NCI-H2081 treated with DMSO at 0.1 percent for 48 hours (cell line): ENCODE measurements around the gene SHKBP1.
A peak's percentile ranks its signal among the peaks of the same experiment; 100 is the strongest.
"Not testable (repeated sequence)": the region's sequence is repeated elsewhere in the genome, so short reads cannot be mapped to it uniquely, and the experiment has no call there.

Experiments
- DNase-seq: peaks from one replicate; lab custom pipeline; 2025; lab: John Stamatoyannopoulos, UW

The SHKBP1 gene

DNA sequence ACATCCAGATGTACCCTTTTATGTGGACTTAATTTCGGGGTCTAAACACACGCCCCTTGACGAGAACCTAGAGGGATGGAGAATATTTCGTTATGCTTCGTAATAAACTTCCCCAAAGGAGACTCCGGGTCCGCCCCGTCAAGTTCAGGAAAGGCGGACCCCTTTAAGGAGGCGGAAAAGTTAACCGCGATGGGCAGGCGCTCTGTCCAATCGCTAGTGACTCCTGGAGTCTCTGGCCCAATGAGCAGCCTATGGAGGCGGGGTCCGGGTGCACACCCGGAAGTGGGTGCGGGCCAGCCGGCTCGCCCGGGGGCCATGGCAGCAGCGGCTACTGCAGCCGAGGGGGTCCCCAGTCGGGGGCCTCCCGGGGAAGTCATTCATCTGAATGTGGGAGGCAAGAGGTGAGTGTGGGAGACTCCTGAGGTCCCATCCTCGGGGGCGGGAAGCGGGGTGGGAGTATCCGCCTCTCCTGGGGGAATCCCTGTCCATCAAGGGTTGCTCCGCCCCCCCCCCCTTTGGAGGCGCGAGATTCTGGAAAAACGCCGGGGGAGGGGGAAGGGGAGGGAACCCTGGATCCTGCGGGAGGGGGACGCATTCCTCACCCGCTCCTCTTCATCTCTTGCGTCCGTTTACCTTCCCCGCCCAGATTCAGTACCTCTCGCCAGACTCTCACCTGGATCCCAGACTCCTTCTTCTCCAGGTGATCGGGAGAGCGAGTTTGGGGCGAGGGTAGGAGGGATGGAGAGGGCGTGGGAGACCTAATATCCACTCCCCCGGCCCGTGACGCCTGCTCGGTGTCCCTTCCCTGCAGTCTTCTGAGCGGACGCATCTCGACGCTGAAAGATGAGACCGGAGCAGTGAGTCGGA is at the start of gene SHKBP1:
Gene SHKBP1, plus strand, starts transcription at position 289 of the 867 bp plus-strand sequence. Its CDS starts 27 bp downstream, at position 316.
- peak; percentile 72 for DNase-seq

GRCh38 chr19:40528078-40528477 is 48.6 kb upstream of the SHKBP1 start:
- DNase-seq, result no peak

- DNase-seq, result no peak
These were observed 48.1 kb upstream of the SHKBP1 start for GRCh38 chr19:40528533-40529092.

- DNase-seq, result peak; percentile 50
These were observed 47.3 kb upstream of the SHKBP1 start for GRCh38 chr19:40529093-40529954.

GRCh38 chr19:40530091-40530901 is 46.4 kb upstream of the SHKBP1 start:
- DNase-seq, result no peak

DNA sequence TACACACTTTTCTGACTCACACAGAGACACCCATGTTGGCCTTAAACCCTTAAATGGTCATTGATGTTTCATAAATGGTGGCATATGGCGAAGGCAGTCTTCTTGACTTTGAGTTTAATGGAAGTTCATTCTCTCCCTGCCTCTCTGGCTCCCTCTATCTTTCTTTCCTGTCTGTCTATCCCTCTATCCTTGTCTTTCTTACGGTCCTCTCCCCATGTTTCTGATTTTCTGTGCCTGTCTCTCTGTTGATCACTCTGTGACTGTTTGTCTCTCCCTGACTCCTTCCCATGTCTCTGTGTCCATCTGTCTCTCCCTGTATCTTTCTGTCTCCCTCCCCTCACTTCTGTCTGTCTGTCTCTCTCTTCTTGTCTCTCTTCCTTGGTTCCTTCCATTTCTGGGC is 43.2 kb upstream of the SHKBP1 start:
- no peak for DNase-seq

- DNase-seq, result no peak
These were observed 42.5 kb upstream of the SHKBP1 start for GRCh38 chr19:40534148-40534547.

GRCh38 chr19:40539070-40539469 is 37.6 kb upstream of the SHKBP1 start:
- DNase-seq, result no peak

DNA sequence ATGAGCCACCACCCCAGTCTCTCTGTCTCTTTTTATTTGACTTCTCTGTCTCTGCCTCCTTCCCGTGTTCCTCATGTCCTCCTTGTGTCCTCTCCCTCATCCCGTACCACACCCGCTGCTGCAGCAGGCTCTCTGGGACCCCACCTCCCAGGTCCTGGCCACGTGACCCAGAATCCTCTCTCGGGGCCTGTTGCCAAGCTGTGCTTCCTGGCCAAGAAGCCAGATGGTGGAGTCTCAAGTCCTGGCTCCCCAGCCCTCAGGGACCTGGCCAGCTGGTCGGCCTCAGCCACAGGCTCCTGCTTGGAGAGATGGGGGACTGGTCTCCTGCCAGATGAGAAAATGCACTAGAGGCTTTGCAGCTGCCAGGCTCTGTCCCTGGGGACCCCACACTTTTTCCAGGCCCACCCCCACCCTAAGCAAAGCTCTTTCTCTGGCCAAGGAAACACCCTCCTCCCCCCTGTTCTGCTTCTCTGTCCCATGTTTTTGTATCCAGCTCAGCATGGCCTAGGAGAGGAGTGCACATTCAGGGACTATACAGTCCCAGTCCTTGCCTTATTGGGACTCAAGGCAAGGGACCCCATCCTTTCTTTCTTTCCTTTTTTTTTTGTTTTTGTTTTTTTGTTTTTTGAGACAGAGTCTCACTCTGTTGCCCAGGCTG is 34.3 kb upstream of the SHKBP1 start:
- no peak for DNase-seq

- no peak for DNase-seq
These were observed 33.6 kb upstream of the SHKBP1 start for GRCh38 chr19:40543029-40543597.

DNA sequence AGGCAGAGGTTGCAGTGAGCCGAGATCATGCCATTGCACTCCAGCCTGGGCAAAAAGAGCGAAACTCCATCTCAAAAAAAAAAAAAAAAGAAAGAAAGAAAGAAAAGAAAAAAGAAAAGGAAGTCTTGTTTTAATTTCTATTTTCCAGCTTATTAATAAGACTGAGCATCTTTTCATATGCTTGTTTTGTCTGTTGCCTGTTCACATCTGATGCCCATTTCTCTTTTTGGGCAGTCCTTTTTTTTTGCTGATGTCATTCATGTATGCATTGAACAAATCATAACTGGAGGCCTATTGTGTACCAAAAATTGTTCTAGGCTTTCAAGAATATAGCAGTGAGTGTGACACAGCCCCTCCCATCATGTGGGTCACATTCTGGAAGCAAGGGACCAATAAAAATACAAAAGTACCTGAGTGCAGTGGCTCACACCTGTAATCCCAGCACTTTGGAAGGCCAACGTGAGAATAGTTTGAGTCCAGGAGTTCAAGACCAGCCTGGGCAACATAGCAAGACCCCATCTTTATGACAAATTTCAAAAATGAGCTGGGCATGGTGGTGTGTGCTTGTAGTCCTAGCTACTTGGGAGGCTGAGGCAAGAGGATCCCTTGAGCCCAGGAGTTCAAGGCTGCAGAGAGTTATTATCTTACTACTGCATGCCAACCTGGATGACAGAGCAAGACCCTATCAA is 30.4 kb upstream of the SHKBP1 start:
- not testable (repeated sequence) for DNase-seq

DNA sequence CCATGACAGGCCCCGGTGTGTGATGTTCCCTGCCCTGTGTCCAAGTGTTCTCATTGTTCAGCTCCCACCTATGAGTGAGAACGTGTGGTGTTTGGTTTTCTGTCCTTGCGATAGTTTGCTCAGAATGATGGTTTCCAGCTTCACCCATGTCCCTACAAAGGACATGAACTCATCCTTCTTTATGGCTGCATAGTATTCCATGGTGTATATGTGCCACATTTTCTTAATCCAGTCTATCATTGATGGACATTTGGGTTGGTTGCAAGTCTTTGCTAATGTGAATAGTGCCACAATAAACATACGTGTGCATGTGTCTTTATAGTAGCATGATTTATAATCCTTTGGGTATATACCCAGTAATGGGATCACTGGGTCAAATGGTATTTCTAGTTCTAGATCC is 29.5 kb upstream of the SHKBP1 start:
- not testable (repeated sequence) for DNase-seq

- DNase-seq, result no peak
These were observed 28.8 kb upstream of the SHKBP1 start for GRCh38 chr19:40547836-40548235.

DNA sequence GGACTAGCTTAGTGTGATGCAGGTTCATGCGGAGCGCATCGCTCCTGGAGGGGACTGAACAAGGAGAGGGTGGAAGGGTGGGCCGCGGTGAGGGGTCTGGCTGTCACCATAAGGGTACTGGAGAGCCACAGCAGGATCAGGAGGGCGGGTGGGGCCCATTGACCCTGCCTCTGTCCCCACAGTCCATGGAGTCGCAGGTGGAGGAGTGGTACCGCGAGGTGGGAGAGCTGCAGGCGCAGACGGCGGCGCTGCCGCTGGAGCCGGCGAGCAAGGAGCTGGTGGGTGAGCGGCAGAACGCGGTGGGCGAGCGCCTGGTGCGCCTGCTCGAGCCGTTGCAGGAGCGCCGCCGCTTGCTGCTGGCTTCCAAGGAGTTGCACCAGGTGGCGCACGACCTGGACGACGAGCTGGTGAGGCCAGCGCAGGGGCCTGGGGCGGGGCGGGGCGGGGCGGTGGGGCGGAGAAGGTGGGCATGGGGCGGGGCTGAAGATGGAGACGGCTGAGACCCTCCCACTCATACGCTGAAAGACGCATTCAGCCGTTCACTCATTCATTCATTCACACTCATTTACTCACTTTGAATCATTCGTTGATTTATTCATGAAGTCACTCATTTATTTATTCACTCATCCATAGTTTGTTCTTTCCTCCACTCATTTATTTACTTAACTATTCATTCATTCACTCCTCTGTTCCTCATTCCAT is 27.5 kb upstream of the SHKBP1 start:
- no peak for DNase-seq

- no peak for DNase-seq
These were observed 25.7 kb upstream of the SHKBP1 start for GRCh38 chr19:40550951-40551350.

- DNase-seq, result no peak
These were observed 23.8 kb upstream of the SHKBP1 start for GRCh38 chr19:40552848-40553247.

GRCh38 chr19:40553885-40554857 is 22.5 kb upstream of the SHKBP1 start:
- DNase-seq, result no peak

DNA sequence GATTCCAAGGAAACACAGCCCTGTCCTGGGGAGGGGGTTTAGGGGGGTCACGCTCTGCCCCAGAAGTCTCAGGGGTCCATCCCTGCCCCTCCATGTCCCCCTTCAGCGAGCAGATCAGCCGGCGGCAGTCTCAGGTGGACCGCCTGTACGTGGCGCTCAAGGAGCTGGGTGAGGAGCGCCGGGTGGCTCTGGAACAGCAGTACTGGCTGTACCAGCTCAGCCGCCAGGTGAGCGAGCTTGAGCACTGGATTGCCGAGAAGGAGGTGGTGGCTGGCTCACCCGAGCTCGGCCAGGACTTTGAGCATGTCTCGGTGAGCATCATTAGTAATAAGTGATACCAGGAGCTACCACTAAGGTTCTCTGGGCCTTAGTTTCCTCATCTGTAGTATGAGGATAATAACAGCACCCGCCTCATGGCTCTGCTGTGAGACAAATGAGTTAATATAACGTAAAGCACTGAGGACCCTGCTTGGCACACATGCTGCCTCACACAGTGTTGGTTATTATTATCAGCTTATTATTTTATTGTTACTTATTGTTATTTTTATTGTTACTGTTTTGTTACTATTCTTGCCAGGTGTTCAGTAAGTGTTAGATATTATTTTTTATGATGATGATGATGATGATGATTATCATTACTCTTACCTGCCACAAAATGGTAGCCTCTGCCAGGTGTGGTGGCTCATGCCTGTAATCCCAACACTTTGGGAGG is 20.5 kb upstream of the SHKBP1 start:
- no peak for DNase-seq
